ENCODE results near the gene ANKRD42.

The ANKRD42 gene

GRCh38 chr11:83193315-83194280, at the start of gene ANKRD42:
Gene ANKRD42, plus strand, starts transcription at chr11:83193712. Its CDS starts 959 bp downstream, at chr11:83194671.
- H3K4me3 ChIP-seq (ENCODE audit: low read depth, low read length) = peak within 1 kb of the TSS; percentile 69
- TF ChIP-seq, protein P1, sequence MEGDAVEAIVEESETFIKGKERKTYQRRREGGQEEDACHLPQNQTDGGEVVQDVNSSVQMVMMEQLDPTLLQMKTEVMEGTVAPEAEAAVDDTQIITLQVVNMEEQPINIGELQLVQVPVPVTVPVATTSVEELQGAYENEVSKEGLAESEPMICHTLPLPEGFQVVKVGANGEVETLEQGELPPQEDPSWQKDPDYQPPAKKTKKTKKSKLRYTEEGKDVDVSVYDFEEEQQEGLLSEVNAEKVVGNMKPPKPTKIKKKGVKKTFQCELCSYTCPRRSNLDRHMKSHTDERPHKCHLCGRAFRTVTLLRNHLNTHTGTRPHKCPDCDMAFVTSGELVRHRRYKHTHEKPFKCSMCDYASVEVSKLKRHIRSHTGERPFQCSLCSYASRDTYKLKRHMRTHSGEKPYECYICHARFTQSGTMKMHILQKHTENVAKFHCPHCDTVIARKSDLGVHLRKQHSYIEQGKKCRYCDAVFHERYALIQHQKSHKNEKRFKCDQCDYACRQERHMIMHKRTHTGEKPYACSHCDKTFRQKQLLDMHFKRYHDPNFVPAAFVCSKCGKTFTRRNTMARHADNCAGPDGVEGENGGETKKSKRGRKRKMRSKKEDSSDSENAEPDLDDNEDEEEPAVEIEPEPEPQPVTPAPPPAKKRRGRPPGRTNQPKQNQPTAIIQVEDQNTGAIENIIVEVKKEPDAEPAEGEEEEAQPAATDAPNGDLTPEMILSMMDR (conservative IDR thresholded peaks at IDR 0.05; ENCODE audit: low read depth, low read length) = no peak
- peak; percentile 97 for DNase-seq (ENCODE audit: low read depth)

GRCh38 chr11:83147895-83148294, 45.6 kb upstream of the ANKRD42 start:
- H3K4me3 ChIP-seq (ENCODE audit: low read depth, low read length) = no peak overlapping the region
- DNase-seq (ENCODE audit: low read depth) = no peak
- TF ChIP-seq, protein P1 (conservative IDR thresholded peaks at IDR 0.05; ENCODE audit: low read depth, low read length) = no peak

- no peak for DNase-seq (ENCODE audit: low read depth)
- H3K4me3 ChIP-seq (ENCODE audit: low read depth, low read length) = no peak overlapping the region
- TF ChIP-seq, protein P1 (conservative IDR thresholded peaks at IDR 0.05; ENCODE audit: low read depth, low read length) = no peak
These were observed 43.1 kb upstream of the ANKRD42 start for GRCh38 chr11:83150450-83150849.

GRCh38 chr11:83151274-83151977, 42.1 kb upstream of the ANKRD42 start:
- no peak for DNase-seq (ENCODE audit: low read depth)
- H3K4me3 ChIP-seq (ENCODE audit: low read depth, low read length) = no peak overlapping the region
- TF ChIP-seq, protein P1 (conservative IDR thresholded peaks at IDR 0.05; ENCODE audit: low read depth, low read length) = no peak

DNA sequence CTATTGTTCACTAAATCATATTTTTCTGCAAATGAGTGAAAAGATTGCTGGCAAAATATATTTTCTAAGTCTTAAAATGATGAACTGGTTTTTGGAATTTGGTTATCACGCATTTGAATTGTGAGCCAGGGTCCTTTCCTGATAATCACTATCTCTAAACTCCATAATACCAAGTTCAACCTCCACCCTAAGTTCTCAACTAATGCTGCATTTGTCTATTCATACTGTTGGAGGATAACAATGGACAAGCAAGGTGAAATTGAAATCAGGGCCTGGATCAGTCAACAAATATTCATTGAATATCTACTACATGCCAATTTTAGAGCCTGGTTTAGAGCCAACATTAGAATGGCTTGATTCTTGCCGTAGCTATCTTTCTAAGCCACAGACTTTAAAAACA, 41.2 kb upstream of the ANKRD42 start:
- H3K4me3 ChIP-seq (ENCODE audit: low read depth, low read length) = no peak overlapping the region
- TF ChIP-seq, protein P1 (conservative IDR thresholded peaks at IDR 0.05; ENCODE audit: low read depth, low read length) = no peak
- no peak for DNase-seq (ENCODE audit: low read depth)

DNA sequence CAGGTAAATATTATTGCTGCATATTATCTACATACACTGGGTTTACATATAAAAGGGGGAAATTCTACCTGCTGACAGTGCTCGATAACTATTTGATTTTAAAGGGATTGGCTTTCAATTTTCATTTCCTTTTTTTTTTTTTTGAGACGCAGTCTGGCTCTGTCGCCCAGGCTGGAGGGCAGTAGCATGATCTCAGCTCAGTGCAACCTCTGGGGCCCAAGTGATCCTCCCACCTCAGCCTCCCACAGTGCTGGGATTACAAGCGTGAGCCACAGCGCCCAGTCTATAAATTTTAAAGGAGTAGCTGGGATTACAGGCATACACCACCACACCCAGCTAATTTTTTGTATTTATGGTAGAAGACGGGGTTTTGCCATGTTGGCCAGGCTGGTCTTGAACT, 39.7 kb upstream of the ANKRD42 start:
- H3K4me3 ChIP-seq (ENCODE audit: low read depth, low read length) = no peak overlapping the region
- no peak for DNase-seq (ENCODE audit: low read depth)
- TF ChIP-seq, protein P1 (conservative IDR thresholded peaks at IDR 0.05; ENCODE audit: low read depth, low read length) = no peak
